Cardiac fibroblast (primary cell): ENCODE results near the gene NFIX.
A peak's percentile ranks its signal among the peaks of the same experiment; 100 is the strongest.

Source experiments
- DNase-seq, 2 donors: peaks; one replicate each; pipeline versions ENCODE4 v3.0.0 to v3.0.0-alpha.2; 2010; ENCODE audit warnings: low read depth in 2 of 2
- H3K4me3 ChIP-seq, 2 donors: replicated peaks in 1 of 2; 1 replicate in 1 of 2; 2 replicates in 1 of 2; pipeline ENCODE4 v1.5.1; 2011; ENCODE audit warnings: low read depth in 2 of 2, low read length in 2 of 2, mild to moderate bottlenecking in 2 of 2, moderate library complexity in 1 of 2
- CTCF ChIP-seq: IDR thresholded peaks from one replicate; pipeline ENCODE4 v1.5.1; 2011; ENCODE audit warnings: low read depth, mild to moderate bottlenecking, low read length, inconsistent platforms

Gene NFIX

GRCh38 chr19:13094106-13094504 is 98.8 kb downstream of the NFIX start:
- no peak for TF ChIP-seq CTCF

GRCh38 chr19:13094771-13095392 is 99.6 kb downstream of the NFIX start:
- TF ChIP-seq CTCF = no peak
- no peak overlapping the region for H3K4me3 ChIP-seq
- DNase-seq = no peak

More at GRCh38 chr19:13094106-13094504, 98.8 kb downstream of the NFIX start:
- no peak for DNase-seq
- no peak overlapping the region for H3K4me3 ChIP-seq

GRCh38 chr19:13095393-13095784 is 100.1 kb downstream of the NFIX start:
- no peak overlapping the region for H3K4me3 ChIP-seq
- TF ChIP-seq CTCF = no peak
- no peak for DNase-seq

GRCh38 chr19:13095934-13096927 is 101.0 kb downstream of the NFIX start:
- no peak for DNase-seq
- no peak overlapping the region for H3K4me3 ChIP-seq
- no peak for TF ChIP-seq CTCF

GRCh38 chr19:13097033-13097462 is 101.8 kb downstream of the NFIX start:
- no peak overlapping the region for H3K4me3 ChIP-seq
- DNase-seq = no peak
- TF ChIP-seq CTCF = no peak

- no peak for TF ChIP-seq CTCF
- H3K4me3 ChIP-seq = peak overlapping the region in 1 of 2 donors; percentile 18
- no peak for DNase-seq
These were observed 102.4 kb downstream of the NFIX start for GRCh38 chr19:13097463-13098258.
